Central memory CD8-positive, alpha-beta T cell (primary cell): ENCODE measurements around the gene PPARG.

Experiments
- ATAC-seq: fragments of 150-1000 bp; cut with Tn5 transposase; replicated peaks from 2 replicates; pipeline ENCODE4 v1.10.0; 2022; ENCODE audit warnings: mild to moderate bottlenecking, moderate FRiP score, moderate number of reproducible peaks; ENCODE audit not compliant: poor library complexity, severe bottlenecking; ENCODE audit errors: extremely low read depth
- DNase-seq, 2 donors: peaks; one replicate each; pipeline ENCODE4 v3.0.0; 2021; ENCODE audit warnings: low spot score in 2 of 2
- H3K27ac Mint-ChIP-seq: one replicate; pipeline ENCODE4 v1.8.0; 2022; ENCODE audit warnings: low read depth, mild to moderate bottlenecking, moderate library complexity, mixed read lengths
- H3K27me3 Mint-ChIP-seq: one replicate; pipeline ENCODE4 v1.8.0; 2022; ENCODE audit warnings: mixed read lengths
- H3K36me3 Mint-ChIP-seq: one replicate; pipeline ENCODE4 v1.8.0; 2022; ENCODE audit warnings: mild to moderate bottlenecking, moderate library complexity, mixed read lengths; ENCODE audit not compliant: insufficient read depth
- H3K4me1 Mint-ChIP-seq: one replicate; pipeline ENCODE4 v1.8.0; 2022; ENCODE audit warnings: mixed read lengths
- H3K4me3 Mint-ChIP-seq: one replicate; pipeline ENCODE4 v1.8.0; 2022; ENCODE audit warnings: mild to moderate bottlenecking, moderate library complexity, mixed read lengths
- H3K9me3 Mint-ChIP-seq: one replicate; pipeline ENCODE4 v1.8.0; 2022; ENCODE audit warnings: mixed read lengths

PPARG gene

GRCh38 chr3:12325586-12326515 lies 37.0 kb downstream of the PPARG start:
- peaks cover 23% of the 10 kb centered on the region for H3K27me3 Mint-ChIP-seq
- DNase-seq (no peak), ATAC-seq (no peak)
- no peaks in the 10 kb centered on the region for H3K4me1 Mint-ChIP-seq
- no peak overlapping the region for H3K27ac Mint-ChIP-seq
- no peaks in the 10 kb centered on the region for H3K9me3 Mint-ChIP-seq
- H3K4me3 Mint-ChIP-seq, result no peak overlapping the region
- H3K36me3 Mint-ChIP-seq, result no peaks in the 10 kb centered on the region

GRCh38 chr3:12327021-12327420 lies 38.2 kb downstream of the PPARG start:
- DNase-seq (no peak), ATAC-seq (no peak)
- no peaks in the 10 kb centered on the region for H3K36me3 Mint-ChIP-seq
- no peak overlapping the region for H3K4me3 Mint-ChIP-seq
- H3K27me3 Mint-ChIP-seq, result peaks cover 22% of the 10 kb centered on the region
- no peaks in the 10 kb centered on the region for H3K9me3 Mint-ChIP-seq
- H3K4me1 Mint-ChIP-seq, result no peaks in the 10 kb centered on the region
- no peak overlapping the region for H3K27ac Mint-ChIP-seq

GRCh38 chr3:12328132-12328836 lies 39.4 kb downstream of the PPARG start:
- Mint-ChIP-seq H3K27me3 (peaks cover 9% of the 10 kb centered on the region), H3K36me3 (no peaks in the 10 kb centered on the region), H3K4me3 (no peak overlapping the region), H3K4me1 (no peaks in the 10 kb centered on the region), H3K9me3 (no peaks in the 10 kb centered on the region), H3K27ac (no peak overlapping the region)
- no peak for ATAC-seq
- DNase-seq, result no peak

GRCh38 chr3:12328837-12329462 lies 40.1 kb downstream of the PPARG start:
- Mint-ChIP-seq H3K27me3 (peaks cover 2% of the 10 kb centered on the region), H3K4me1 (no peaks in the 10 kb centered on the region), H3K27ac (no peak overlapping the region), H3K36me3 (no peaks in the 10 kb centered on the region), H3K9me3 (no peaks in the 10 kb centered on the region), H3K4me3 (no peak overlapping the region)
- DNase-seq (no peak), ATAC-seq (no peak)

- DNase-seq, result no peak
- ATAC-seq, result no peak
- H3K4me3 Mint-ChIP-seq, result no peak overlapping the region
- no peak overlapping the region for H3K27ac Mint-ChIP-seq
- H3K4me1 Mint-ChIP-seq, result peaks cover 11% of the 10 kb centered on the region
- H3K36me3 Mint-ChIP-seq, result no peaks in the 10 kb centered on the region
- H3K27me3 Mint-ChIP-seq, result no peaks in the 10 kb centered on the region
- no peaks in the 10 kb centered on the region for H3K9me3 Mint-ChIP-seq
These were observed 45.9 kb downstream of the PPARG start for GRCh38 chr3:12334786-12335185.

GRCh38 chr3:12335421-12335820 lies 46.6 kb downstream of the PPARG start:
- Mint-ChIP-seq H3K4me3 (no peak overlapping the region), H3K27ac (no peak overlapping the region)

GRCh38 chr3:12336099-12336498 lies 47.2 kb downstream of the PPARG start:
- DNase-seq, result no peak
- no peak overlapping the region for H3K4me3 Mint-ChIP-seq
- no peak overlapping the region for H3K27ac Mint-ChIP-seq

More at GRCh38 chr3:12335421-12335820, 46.6 kb downstream of the PPARG start:
- Mint-ChIP-seq H3K9me3 (no peaks in the 10 kb centered on the region), H3K4me1 (peaks cover 11% of the 10 kb centered on the region), H3K27me3 (no peaks in the 10 kb centered on the region), H3K36me3 (no peaks in the 10 kb centered on the region)
- ATAC-seq, result no peak
- DNase-seq, result no peak

GRCh38 chr3:12338595-12339546 lies 50.0 kb downstream of the PPARG start:
- H3K9me3 Mint-ChIP-seq, result no peaks in the 10 kb centered on the region
- no peak overlapping the region for H3K4me3 Mint-ChIP-seq
- no peaks in the 10 kb centered on the region for H3K36me3 Mint-ChIP-seq
- no peak for DNase-seq
- peaks cover 11% of the 10 kb centered on the region for H3K4me1 Mint-ChIP-seq
- no peaks in the 10 kb centered on the region for H3K27me3 Mint-ChIP-seq
- no peak overlapping the region for H3K27ac Mint-ChIP-seq
- ATAC-seq, result no peak

More at GRCh38 chr3:12336099-12336498, 47.2 kb downstream of the PPARG start:
- ATAC-seq, result peak; percentile 68
- H3K9me3 Mint-ChIP-seq, result no peaks in the 10 kb centered on the region
- H3K4me1 Mint-ChIP-seq, result peaks cover 11% of the 10 kb centered on the region
- H3K27me3 Mint-ChIP-seq, result no peaks in the 10 kb centered on the region
- H3K36me3 Mint-ChIP-seq, result no peaks in the 10 kb centered on the region

GRCh38 chr3:12339701-12340480 lies 51.0 kb downstream of the PPARG start:
- peaks cover 11% of the 10 kb centered on the region for H3K4me1 Mint-ChIP-seq
- ATAC-seq, result no peak
- H3K27me3 Mint-ChIP-seq, result no peaks in the 10 kb centered on the region
- no peaks in the 10 kb centered on the region for H3K9me3 Mint-ChIP-seq
- H3K4me3 Mint-ChIP-seq, result no peak overlapping the region
- H3K27ac Mint-ChIP-seq, result no peak overlapping the region
- no peaks in the 10 kb centered on the region for H3K36me3 Mint-ChIP-seq
- DNase-seq, result no peak

GRCh38 chr3:12340506-12340905 lies 51.6 kb downstream of the PPARG start:
- no peak for DNase-seq
- no peak for ATAC-seq
- no peak overlapping the region for H3K27ac Mint-ChIP-seq
- peaks cover 4% of the 10 kb centered on the region for H3K27me3 Mint-ChIP-seq
- no peak overlapping the region for H3K4me3 Mint-ChIP-seq
- no peaks in the 10 kb centered on the region for H3K36me3 Mint-ChIP-seq
- peaks cover 9% of the 10 kb centered on the region for H3K4me1 Mint-ChIP-seq
- no peaks in the 10 kb centered on the region for H3K9me3 Mint-ChIP-seq

- H3K9me3 Mint-ChIP-seq, result no peaks in the 10 kb centered on the region
- H3K4me1 Mint-ChIP-seq, result no peaks in the 10 kb centered on the region
- H3K27ac Mint-ChIP-seq, result no peak overlapping the region
- H3K27me3 Mint-ChIP-seq, result peaks cover 13% of the 10 kb centered on the region
- H3K4me3 Mint-ChIP-seq, result no peak overlapping the region
- ATAC-seq (no peak), DNase-seq (no peak)
- no peaks in the 10 kb centered on the region for H3K36me3 Mint-ChIP-seq
These were observed 53.3 kb downstream of the PPARG start for GRCh38 chr3:12342151-12342550.
